ENCODE results near the gene RAP1GDS1. TPM values are rescaled to one million over a fixed set of nuclear protein-coding genes. Genes with fewer than 3 reads are reported as not detected.
"Not testable (repeated sequence)": the region's sequence is repeated elsewhere in the genome, so short reads cannot be mapped to it uniquely, and the experiment has no call there.

The RAP1GDS1 gene
- polyA plus RNA-seq, 3 donors: 23.6 to 37.9 (median 37.8) TPM

DNA sequence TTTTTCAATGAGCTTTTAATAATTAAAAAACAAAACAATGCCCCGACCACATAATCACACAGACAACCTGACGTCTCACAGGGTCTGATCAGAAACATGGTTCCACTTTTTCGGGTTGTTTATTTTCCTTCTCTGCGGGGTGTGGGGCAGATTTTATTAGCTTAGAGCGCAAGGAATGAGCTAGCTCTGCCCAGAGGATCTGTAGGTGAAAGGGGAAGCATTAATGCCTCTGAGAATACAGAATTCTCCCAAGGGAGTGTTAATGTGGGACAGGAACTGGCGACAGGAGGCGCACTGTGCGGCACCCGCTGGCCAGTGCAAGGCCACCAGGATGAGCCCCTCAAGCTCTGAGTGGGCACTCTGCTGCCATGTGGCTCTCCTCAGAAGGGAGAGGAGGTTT is 215.7 kb downstream of the RAP1GDS1 start:
- intact Hi-C loops (cut with micrococcal nuclease): no loop called here
- no peaks in the 10 kb centered on the region for H3K4me1 ChIP-seq (ENCODE audit: control insufficient read depth in 1 of 2, insufficient read depth in 2 of 2, low read length in 2 of 2)
- H2AFZ ChIP-seq (ENCODE audit: insufficient read depth, low read depth, low read length, poor library complexity, severe bottlenecking): no peak overlapping the region
- peaks cover 6 to 14% (median 12%) of the 10 kb centered on the region in 7 donors for H3K9me3 Mint-ChIP-seq
- H3K27me3 ChIP-seq (ENCODE audit: control insufficient read depth in 2 of 2, insufficient read depth in 2 of 2, low read length in 2 of 2): no peaks in the 10 kb centered on the region
- no peak overlapping the region for H3K4me2 ChIP-seq (replicated peaks; ENCODE audit: extremely low read depth, low read length, poor library complexity, severe bottlenecking)
- no peak overlapping the region for H3K27ac Mint-ChIP-seq
- H3K9me3 ChIP-seq (replicated peaks in 1 of 2; ENCODE audit: control insufficient read depth in 1 of 2, insufficient read depth in 1 of 2, low read length in 2 of 2): peaks cover 0 to 10% of the 10 kb centered on the region in 2 donors
- peaks cover 6% of the 10 kb centered on the region for H3K4me1 Mint-ChIP-seq
- no peak for DNase-seq
- H3K36me3 Mint-ChIP-seq: peaks cover 0 to 3% of the 10 kb centered on the region in 2 donors
- no peaks in the 10 kb centered on the region for H3K79me2 ChIP-seq (ENCODE audit: insufficient read depth, low read length)
- no peaks in the 10 kb centered on the region for H4K20me1 ChIP-seq (ENCODE audit: insufficient read depth, low read length)
- H3K27ac ChIP-seq (ENCODE audit: low read depth in 1 of 2, low read length in 2 of 2): no peak overlapping the region
- H3K4me3 ChIP-seq (replicated peaks in 1 of 3; ENCODE audit: low read depth in 2 of 3, low read length in 3 of 3): no peak overlapping the region
- TF ChIP-seq, protein P1, sequence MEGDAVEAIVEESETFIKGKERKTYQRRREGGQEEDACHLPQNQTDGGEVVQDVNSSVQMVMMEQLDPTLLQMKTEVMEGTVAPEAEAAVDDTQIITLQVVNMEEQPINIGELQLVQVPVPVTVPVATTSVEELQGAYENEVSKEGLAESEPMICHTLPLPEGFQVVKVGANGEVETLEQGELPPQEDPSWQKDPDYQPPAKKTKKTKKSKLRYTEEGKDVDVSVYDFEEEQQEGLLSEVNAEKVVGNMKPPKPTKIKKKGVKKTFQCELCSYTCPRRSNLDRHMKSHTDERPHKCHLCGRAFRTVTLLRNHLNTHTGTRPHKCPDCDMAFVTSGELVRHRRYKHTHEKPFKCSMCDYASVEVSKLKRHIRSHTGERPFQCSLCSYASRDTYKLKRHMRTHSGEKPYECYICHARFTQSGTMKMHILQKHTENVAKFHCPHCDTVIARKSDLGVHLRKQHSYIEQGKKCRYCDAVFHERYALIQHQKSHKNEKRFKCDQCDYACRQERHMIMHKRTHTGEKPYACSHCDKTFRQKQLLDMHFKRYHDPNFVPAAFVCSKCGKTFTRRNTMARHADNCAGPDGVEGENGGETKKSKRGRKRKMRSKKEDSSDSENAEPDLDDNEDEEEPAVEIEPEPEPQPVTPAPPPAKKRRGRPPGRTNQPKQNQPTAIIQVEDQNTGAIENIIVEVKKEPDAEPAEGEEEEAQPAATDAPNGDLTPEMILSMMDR (IDR thresholded peaks at IDR 0.05): no peak
- no peak overlapping the region for H3K4me3 Mint-ChIP-seq
- H3K9ac ChIP-seq (ENCODE audit: insufficient read depth, low read length, poor library complexity, severe bottlenecking): no peak overlapping the region
- no peaks in the 10 kb centered on the region for H3K36me3 ChIP-seq (replicated peaks in 1 of 2; ENCODE audit: control insufficient read depth in 1 of 2, insufficient read depth in 2 of 2, low read length in 2 of 2)
- 100% methylated on average over 5 of the region's 9 CpGs for WGBS (ENCODE audit: insufficient coverage)
- peaks cover 0 to 3% (median 0%) of the 10 kb centered on the region in 3 donors for H3K27me3 Mint-ChIP-seq (ENCODE audit: low read depth in 3 of 3)

DNA sequence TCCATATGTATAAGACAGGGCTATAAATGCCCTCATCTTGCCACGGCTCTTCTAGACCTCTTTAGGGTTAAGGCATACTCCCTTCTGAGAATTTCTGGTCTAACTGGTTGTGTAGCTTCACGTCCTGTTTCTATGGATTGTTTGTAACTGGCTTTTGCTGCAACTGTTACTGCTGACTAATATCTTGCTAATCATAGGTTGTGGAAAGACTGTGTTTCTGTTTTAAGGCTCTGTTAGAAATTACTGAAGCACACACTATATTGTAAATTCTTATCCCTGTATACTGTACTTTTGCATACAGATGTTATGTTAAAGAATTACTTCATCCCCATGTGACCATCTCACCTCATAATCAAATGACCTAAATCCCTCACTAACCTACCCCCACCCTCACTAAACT is 218.4 kb downstream of the RAP1GDS1 start:
- H3K27me3 Mint-ChIP-seq (ENCODE audit: low read depth in 3 of 3); H3K27me3 ChIP-seq (ENCODE audit: control insufficient read depth in 2 of 2, insufficient read depth in 2 of 2, low read length in 2 of 2); H4K20me1 ChIP-seq (ENCODE audit: insufficient read depth, low read length); H3K27ac Mint-ChIP-seq; H3K36me3 ChIP-seq (replicated peaks in 1 of 2; ENCODE audit: control insufficient read depth in 1 of 2, insufficient read depth in 2 of 2, low read length in 2 of 2); H3K79me2 ChIP-seq (ENCODE audit: insufficient read depth, low read length); H3K4me3 ChIP-seq (replicated peaks in 1 of 3; ENCODE audit: low read depth in 2 of 3, low read length in 3 of 3); H3K4me1 Mint-ChIP-seq; H3K36me3 Mint-ChIP-seq; H3K9ac ChIP-seq (ENCODE audit: insufficient read depth, low read length, poor library complexity, severe bottlenecking); H3K4me3 Mint-ChIP-seq; DNase-seq; H3K9me3 ChIP-seq (replicated peaks in 1 of 2; ENCODE audit: control insufficient read depth in 1 of 2, insufficient read depth in 1 of 2, low read length in 2 of 2); intact Hi-C loops (cut with micrococcal nuclease); H3K4me1 ChIP-seq (ENCODE audit: control insufficient read depth in 1 of 2, insufficient read depth in 2 of 2, low read length in 2 of 2); H2AFZ ChIP-seq (ENCODE audit: insufficient read depth, low read depth, low read length, poor library complexity, severe bottlenecking); H3K4me2 ChIP-seq (replicated peaks; ENCODE audit: extremely low read depth, low read length, poor library complexity, severe bottlenecking); H3K9me3 Mint-ChIP-seq; H3K27ac ChIP-seq (ENCODE audit: low read depth in 1 of 2, low read length in 2 of 2): not testable (repeated sequence)
- WGBS (ENCODE audit: insufficient coverage): 100% methylated on average over 1 of the region's 2 CpGs

All from CD14-positive monocyte (primary cell).